ENCODE data around the gene YWHAE.

DNA sequence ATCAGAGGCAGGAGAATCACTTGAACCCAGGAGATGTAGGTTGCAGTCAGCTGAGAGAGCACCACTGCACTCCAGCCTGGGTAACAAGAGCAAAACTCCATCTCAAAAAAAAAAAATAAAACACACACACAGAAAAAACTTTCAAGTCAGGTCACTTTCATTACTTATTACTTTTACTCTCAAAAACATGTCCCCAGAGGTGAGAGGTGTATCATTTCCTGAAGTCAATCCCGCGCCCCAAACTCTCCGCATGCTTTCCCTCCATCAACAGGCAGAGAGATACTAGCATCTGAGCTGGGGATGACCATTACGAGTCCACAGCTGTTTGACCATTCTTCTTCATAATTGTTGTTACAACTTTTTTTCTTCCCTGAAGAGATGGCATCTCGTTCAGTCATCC lies 48.7 kb downstream of the YWHAE start:
- TF ChIP-seq EZH2 (IDR thresholded peaks at IDR 0.05; ENCODE audit: insufficient read depth, poor library complexity, severe bottlenecking): no peak
- no peak for TF ChIP-seq EZH2phosphoT487 (IDR thresholded peaks at IDR 0.05; ENCODE audit: insufficient read depth, low read depth)

Data from GM23248 (cell line).